Measurements from ENCODE around the gene EIF1.
"Not testable (repeated sequence)": the region's sequence is repeated elsewhere in the genome, so short reads cannot be mapped to it uniquely, and the experiment has no call there.

Gene EIF1

GRCh38 chr17:41664587-41665565, 23.8 kb upstream of the EIF1 start:
- DNase-seq (ENCODE audit: low spot score), result peak; percentile 10
- no peak for TF ChIP-seq CTCF (IDR thresholded peaks at IDR 0.05; ENCODE audit: extremely low read depth, missing control alignments)

GRCh38 chr17:41665566-41666236, 23.0 kb upstream of the EIF1 start:
- TF ChIP-seq CTCF (IDR thresholded peaks at IDR 0.05; ENCODE audit: extremely low read depth, missing control alignments), result peak; percentile 99
- DNase-seq (ENCODE audit: low spot score), result peak; percentile 91

DNA sequence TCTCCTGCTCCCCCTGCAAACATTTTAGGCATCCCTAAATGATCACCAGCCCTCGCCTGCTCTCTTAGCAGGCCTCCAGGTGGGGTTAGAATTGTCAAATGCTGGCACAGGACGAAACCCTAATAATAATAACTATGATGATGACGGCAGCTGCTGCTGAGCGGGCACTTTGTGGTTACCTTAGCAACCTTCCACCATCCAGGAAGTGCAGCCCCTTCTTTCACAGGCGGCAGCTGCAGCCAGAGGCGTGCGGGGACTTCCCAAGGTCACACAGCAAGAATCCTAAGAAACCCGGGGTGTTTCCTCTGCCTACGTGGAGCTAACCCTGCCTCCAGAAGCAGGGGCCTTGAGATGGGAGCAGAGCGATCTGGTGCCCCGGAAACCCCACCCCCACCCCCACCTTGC, 22.4 kb upstream of the EIF1 start:
- no peak for TF ChIP-seq CTCF (IDR thresholded peaks at IDR 0.05; ENCODE audit: extremely low read depth, missing control alignments)
- peak; percentile 58 for DNase-seq (ENCODE audit: low spot score)

GRCh38 chr17:41666708-41667279, 21.9 kb upstream of the EIF1 start:
- TF ChIP-seq CTCF (IDR thresholded peaks at IDR 0.05; ENCODE audit: extremely low read depth, missing control alignments), result peak; percentile 87
- DNase-seq (ENCODE audit: low spot score), result peak; percentile 86

GRCh38 chr17:41667280-41668041, 21.2 kb upstream of the EIF1 start:
- no peak for TF ChIP-seq CTCF (IDR thresholded peaks at IDR 0.05; ENCODE audit: extremely low read depth, missing control alignments)
- no peak for DNase-seq (ENCODE audit: low spot score)

DNA sequence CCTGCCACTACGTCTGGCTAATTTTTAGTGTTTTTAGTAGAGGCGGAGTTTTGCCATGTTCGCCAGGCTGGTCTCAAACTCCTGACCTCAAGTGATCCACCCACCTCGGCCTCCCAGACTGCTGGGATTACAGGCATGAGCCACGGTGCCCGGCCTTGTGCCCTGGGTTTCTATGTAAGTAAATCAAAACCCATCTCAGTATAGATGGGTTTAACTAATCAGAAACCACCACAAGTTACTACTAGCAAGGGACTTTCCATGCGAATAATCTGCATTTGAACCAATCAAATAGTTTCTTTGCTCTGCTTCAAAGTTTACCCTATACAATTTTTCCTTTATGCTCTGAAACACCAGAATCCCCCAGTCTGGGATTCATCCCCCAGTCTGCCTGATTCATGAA, 16.5 kb upstream of the EIF1 start:
- DNase-seq (ENCODE audit: low spot score), result no peak

GRCh38 chr17:41675157-41676057, 13.3 kb upstream of the EIF1 start:
- not testable (repeated sequence) for DNase-seq (ENCODE audit: low spot score)

More for the DNA sequence above, 16.5 kb upstream of the EIF1 start:
- no peak for TF ChIP-seq CTCF (IDR thresholded peaks at IDR 0.05; ENCODE audit: extremely low read depth, missing control alignments)
